Measurements from ENCODE around the gene FBXO31.

The FBXO31 gene

GRCh38 chr16:87361916-87362619, 21.5 kb downstream of the FBXO31 start:
- Histone ChIP-seq H3K27me3 (ENCODE audit: insufficient read depth, low read length, poor library complexity) (no peaks in the 10 kb centered on the region), H3K9ac (ENCODE audit: low read depth, low read length) (no peak overlapping the region), H3K4me2 (ENCODE audit: insufficient read depth, low read length) (no peak overlapping the region), H3K4me3 (ENCODE audit: low read depth in 1 of 2, low read length in 2 of 2) (no peak overlapping the region), H3K9me3 (ENCODE audit: insufficient read depth, low read length, severe bottlenecking) (no peaks in the 10 kb centered on the region), H2AFZ (ENCODE audit: low read depth, low read length) (no peak overlapping the region), H3K27ac (ENCODE audit: low read length) (no peak overlapping the region), H4K20me1 (ENCODE audit: insufficient read depth, low read length) (peaks cover 57% of the 10 kb centered on the region), H3K4me1 (ENCODE audit: insufficient read depth, low read length) (no peaks in the 10 kb centered on the region), H3K36me3 (ENCODE audit: insufficient read depth, low read length) (peaks cover 66% of the 10 kb centered on the region), H3K79me2 (ENCODE audit: insufficient read depth, low read length) (peaks cover 61% of the 10 kb centered on the region)
- no peak for DNase-seq
- ATAC-seq (ENCODE audit: insufficient read depth, low read depth) = no peak
- no peak for TF ChIP-seq CTCF (IDR thresholded peaks at IDR 0.05; ENCODE audit: borderline replicate concordance, extremely low read depth, low read length, poor library complexity, severe bottlenecking)
- no peak for TF ChIP-seq EZH2 (IDR thresholded peaks at IDR 0.05; ENCODE audit: borderline replicate concordance, low read depth, low read length, severe bottlenecking)

GRCh38 chr16:87360862-87361610, 22.5 kb downstream of the FBXO31 start:
- Histone ChIP-seq H4K20me1 (ENCODE audit: insufficient read depth, low read length) (peaks cover 52% of the 10 kb centered on the region), H3K79me2 (ENCODE audit: insufficient read depth, low read length) (peaks cover 55% of the 10 kb centered on the region), H3K9me3 (ENCODE audit: insufficient read depth, low read length, severe bottlenecking) (no peaks in the 10 kb centered on the region)

GRCh38 chr16:87359121-87359520, 24.5 kb downstream of the FBXO31 start:
- peaks cover 45% of the 10 kb centered on the region for H3K79me2 ChIP-seq (ENCODE audit: insufficient read depth, low read length)
- H3K9me3 ChIP-seq (ENCODE audit: insufficient read depth, low read length, severe bottlenecking) = no peaks in the 10 kb centered on the region
- H3K27me3 ChIP-seq (ENCODE audit: insufficient read depth, low read length, poor library complexity) = no peaks in the 10 kb centered on the region
- H3K36me3 ChIP-seq (ENCODE audit: insufficient read depth, low read length) = peaks cover 58% of the 10 kb centered on the region
- H3K4me2 ChIP-seq (ENCODE audit: insufficient read depth, low read length) = no peak overlapping the region
- no peak overlapping the region for H2AFZ ChIP-seq (ENCODE audit: low read depth, low read length)
- no peak overlapping the region for H3K9ac ChIP-seq (ENCODE audit: low read depth, low read length)
- ATAC-seq (ENCODE audit: insufficient read depth, low read depth) = no peak
- no peak for TF ChIP-seq CTCF (IDR thresholded peaks at IDR 0.05; ENCODE audit: borderline replicate concordance, extremely low read depth, low read length, poor library complexity, severe bottlenecking)
- TF ChIP-seq EZH2 (IDR thresholded peaks at IDR 0.05; ENCODE audit: borderline replicate concordance, low read depth, low read length, severe bottlenecking) = no peak
- no peak overlapping the region for H3K4me3 ChIP-seq (ENCODE audit: low read depth in 1 of 2, low read length in 2 of 2)
- DNase-seq = no peak
- no peaks in the 10 kb centered on the region for H3K4me1 ChIP-seq (ENCODE audit: insufficient read depth, low read length)
- peaks cover 38% of the 10 kb centered on the region for H4K20me1 ChIP-seq (ENCODE audit: insufficient read depth, low read length)
- no peak overlapping the region for H3K27ac ChIP-seq (ENCODE audit: low read length)

More at GRCh38 chr16:87360862-87361610, 22.5 kb downstream of the FBXO31 start:
- no peak overlapping the region for H3K4me3 ChIP-seq (ENCODE audit: low read depth in 1 of 2, low read length in 2 of 2)
- H3K36me3 ChIP-seq (ENCODE audit: insufficient read depth, low read length) = peaks cover 69% of the 10 kb centered on the region
- no peaks in the 10 kb centered on the region for H3K27me3 ChIP-seq (ENCODE audit: insufficient read depth, low read length, poor library complexity)
- DNase-seq (no peak), ATAC-seq (ENCODE audit: insufficient read depth, low read depth) (no peak)
- no peaks in the 10 kb centered on the region for H3K4me1 ChIP-seq (ENCODE audit: insufficient read depth, low read length)
- no peak for TF ChIP-seq CTCF (IDR thresholded peaks at IDR 0.05; ENCODE audit: borderline replicate concordance, extremely low read depth, low read length, poor library complexity, severe bottlenecking)
- no peak for TF ChIP-seq EZH2 (IDR thresholded peaks at IDR 0.05; ENCODE audit: borderline replicate concordance, low read depth, low read length, severe bottlenecking)
- H3K9ac ChIP-seq (ENCODE audit: low read depth, low read length) = no peak overlapping the region
- no peak overlapping the region for H2AFZ ChIP-seq (ENCODE audit: low read depth, low read length)
- no peak overlapping the region for H3K4me2 ChIP-seq (ENCODE audit: insufficient read depth, low read length)
- no peak overlapping the region for H3K27ac ChIP-seq (ENCODE audit: low read length)
